IPS-NIHi7 (cell line): ENCODE results near the gene HAAO.
"Not testable (repeated sequence)": the region's sequence is repeated elsewhere in the genome, so short reads cannot be mapped to it uniquely, and the experiment has no call there.

ENCODE experiments used
- DNase-seq: peaks from one replicate; pipeline ENCODE4 v3.0.0; 2012; ENCODE audit warnings: mixed read lengths; ENCODE audit errors: extremely low spot score

Gene HAAO

DNA sequence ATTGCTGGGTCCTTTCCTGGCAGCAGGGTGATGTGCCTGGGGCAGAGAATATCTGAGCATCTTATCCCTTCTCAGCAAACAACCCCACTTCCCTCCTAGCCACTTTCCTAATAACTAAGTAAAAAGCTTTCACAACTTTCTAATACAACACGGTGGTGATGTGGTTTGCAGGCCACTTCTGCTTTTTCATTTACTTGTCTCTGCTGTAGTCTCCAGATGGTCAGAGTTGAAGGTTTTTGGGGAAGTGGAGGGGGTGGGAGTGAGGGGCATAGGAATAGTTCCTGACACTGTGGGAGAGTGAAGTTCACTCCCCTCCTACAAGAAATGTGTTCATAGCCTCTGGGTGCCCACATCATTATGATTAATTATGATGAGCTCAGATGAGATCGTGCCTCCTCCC lies 40.1 kb downstream of the HAAO start:
- no peak for DNase-seq

DNA sequence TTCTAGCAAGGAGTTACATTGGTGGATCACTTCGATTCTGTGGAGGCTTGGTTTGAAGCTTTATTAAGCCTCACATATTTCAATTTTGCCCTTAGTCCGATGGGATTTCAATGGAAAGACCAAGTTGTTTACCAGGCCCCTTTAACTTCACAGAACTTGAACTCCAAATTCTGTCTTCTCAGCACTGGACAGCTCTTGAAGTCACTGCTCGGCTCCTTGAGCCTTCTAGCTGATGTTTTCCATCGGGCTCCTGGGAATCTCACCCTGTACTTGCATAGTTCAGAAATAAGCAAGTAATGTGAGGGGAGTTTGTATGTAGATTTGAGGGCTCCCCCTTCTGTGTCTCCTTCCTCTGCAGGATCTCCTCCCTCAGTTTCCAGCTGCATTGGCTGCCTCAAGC lies 43.5 kb downstream of the HAAO start:
- no peak for DNase-seq

DNA sequence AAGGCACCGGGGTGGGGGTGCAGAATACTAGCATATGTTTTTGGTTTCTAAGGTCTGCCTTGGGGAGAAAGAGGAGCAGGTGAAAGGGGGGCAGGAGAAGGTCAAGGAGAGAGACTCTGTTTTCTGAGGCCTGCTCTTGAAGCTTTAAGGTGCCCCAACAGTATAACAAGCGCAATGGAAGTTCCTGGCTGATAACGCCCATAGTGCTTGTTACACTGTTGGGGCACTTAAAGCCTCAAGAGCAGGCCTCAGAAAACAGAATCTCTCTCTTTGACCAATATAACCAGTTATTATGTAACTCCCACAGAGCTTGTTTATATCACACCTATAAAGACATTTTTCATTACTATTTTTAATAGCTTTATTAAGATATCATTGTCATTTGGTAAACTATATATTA lies 45.0 kb downstream of the HAAO start:
- DNase-seq: no peak

DNA sequence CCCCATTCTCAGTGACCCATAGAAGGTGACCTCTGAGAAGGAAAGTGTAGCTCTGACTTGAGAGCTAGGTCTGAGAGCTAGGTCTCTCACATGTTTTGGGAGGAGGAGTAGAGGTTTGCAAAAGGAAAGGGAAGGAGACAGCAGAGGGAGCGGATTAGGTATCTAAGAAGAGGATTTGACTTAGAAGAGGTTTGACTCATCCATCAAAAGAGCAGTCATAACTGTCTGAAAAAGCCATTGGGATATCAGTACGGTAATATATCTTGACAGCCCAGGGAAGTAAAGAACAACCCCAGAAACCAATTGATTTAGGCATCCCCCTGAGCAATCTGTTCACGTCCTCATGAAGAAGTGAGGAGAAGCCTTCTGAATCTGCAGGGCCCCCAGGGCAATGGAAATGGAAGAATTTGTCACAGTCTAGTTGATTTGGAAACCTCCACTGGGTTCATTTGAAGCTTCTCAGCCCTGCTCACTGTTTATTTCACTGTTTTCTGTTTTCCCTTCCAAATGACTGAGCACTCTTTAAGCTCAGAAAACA lies 47.8 kb downstream of the HAAO start:
- no peak for DNase-seq

DNA sequence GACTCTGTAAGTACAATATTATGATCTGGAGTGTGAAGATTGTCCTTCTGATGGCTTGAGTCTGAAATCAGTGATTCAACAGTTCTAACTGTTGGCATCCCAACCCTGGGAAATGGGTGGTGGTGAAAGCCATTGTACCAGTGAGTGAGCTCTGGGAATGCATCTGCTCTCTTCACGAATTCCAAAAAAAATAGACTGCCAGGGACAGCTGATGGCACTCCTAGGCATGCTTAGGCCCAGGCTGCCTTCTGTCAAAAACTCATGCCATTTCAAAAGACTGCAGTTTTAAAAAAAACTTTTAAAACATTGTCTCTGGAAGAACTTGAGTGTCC lies 48.8 kb downstream of the HAAO start:
- no peak for DNase-seq

DNA sequence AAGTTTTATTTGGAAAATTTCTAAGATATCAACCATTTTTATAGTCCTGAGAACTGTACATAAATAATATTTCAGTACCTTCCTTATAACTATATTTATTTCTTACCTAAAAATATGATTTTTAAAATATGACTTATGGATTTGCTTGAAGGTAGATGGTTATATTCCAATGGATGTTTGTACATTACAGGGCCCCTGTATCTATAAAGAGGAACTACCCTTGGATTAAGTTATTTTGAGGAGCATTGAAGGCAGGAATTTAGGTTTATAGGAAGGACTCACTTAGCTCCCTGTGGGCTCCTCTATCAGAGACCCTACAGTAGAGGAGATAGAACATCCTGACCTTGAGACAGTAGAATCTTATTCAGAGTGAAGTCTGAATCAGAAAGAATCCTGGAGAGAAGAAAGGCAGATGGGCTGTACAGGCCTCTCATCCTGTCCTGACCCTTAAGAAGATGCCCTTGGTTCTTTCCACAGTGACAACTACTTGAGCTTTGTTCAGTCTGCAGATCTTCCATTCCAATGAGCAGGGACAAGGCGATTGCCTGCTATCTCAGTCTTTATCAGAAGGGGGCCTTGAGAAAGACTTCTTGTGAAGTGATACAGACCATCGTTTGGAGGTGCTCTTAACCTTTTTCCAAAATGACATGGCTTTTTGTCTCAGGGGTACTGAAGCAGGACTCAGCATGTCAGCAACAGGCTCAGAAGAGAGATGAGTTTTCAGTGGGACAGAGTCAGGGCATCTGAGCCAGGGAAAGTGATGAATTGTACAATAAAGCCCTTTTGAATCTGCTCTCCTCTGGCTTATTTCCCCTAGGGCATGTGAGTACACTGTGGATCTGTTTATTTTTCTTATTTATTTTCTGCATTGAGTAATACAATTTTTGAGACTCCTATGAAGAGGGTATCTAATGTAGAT lies 49.4 kb downstream of the HAAO start:
- no peak for DNase-seq

DNA sequence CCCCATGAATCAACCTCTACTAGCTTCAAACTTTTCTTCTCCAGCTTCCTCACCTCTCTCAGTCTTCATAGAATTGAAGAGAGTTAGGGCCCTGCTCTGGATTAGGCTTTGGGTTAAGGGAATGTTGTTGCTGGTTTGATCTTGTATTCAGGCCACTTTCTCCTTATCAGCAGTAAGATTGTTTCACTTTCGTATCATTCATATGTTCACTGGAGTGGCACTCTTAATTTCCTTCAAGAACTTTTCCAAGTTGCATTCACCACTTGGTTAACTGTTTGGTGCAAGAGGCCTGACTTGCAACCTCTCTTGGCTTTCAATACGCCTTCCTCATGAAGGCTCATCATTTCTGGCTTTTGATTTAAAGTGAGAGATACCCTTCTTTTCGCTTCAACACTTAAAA lies 51.2 kb downstream of the HAAO start:
- no peak for DNase-seq

DNA sequence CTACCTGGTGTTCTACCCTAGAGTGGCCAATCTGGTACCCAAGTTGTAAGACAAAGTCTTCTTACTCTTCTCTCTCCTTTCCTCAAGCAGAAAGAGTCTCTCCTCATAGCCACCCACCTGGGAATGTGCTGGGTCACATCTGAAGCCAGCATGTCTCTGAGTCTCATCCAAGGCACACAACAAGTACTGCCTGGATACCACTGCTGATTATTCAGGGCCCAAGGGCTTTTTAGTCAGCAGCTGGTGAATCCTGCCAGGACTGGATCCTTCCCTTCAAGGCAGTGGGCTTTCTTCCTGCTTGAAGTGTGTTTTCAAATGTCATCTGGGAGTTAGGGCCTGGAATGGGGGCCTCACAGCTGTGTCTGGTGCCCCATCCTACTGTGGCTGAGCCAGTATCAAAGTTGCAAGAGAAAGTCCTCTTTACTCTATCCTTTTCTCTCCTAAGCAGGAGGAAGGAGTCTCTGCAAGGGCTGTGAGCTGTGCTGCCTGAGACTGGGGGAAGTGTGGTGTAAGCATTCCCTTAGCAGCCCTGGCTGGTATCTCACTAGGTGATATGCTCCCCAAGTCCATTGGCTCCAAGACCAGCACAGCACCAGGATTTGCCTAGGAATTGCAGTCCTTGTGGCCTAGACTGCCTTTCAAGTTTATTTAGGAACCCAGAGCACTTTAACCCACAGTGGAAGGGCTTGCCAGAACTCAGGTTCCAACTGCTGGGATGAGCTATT lies 55.6 kb downstream of the HAAO start:
- no peak for DNase-seq

DNA sequence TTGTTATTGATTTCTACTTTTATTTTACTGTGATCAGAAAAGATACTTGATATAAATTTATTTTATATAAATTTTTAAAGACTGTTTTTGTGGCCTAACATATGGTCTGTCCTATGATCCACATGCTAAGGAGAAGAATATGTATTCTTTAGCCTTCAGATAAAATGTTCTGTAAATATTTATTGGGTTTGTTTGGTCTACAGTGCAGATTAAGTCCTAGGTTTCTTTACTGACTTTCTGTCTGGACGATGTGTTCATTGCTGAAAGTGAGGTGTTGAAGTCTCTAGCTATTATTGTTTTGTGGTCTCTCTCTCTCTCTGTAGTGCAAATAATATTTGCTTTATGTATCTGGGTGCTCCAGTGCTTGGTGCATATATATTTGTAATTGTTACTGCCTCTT lies 58.5 kb downstream of the HAAO start:
- no peak for DNase-seq

DNA sequence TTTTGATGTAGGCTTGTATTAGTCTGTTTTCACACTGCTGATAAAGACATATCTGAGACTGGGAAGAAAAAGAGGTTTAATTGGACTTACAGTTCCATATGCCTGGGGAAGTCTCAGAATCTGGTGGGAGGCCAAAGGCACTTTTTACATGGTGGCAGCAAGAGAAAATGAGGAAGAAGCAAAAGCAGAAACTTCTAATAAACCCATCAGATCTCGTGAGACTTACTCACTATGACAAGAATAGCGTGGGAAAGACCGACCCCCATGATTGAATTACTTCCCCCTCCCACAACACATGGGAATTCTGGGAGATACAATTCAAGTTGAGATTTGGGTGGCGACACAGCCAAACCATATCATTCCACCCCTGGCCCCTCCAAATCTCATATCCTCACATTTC lies 61.1 kb downstream of the HAAO start:
- DNase-seq: not testable (repeated sequence)

DNA sequence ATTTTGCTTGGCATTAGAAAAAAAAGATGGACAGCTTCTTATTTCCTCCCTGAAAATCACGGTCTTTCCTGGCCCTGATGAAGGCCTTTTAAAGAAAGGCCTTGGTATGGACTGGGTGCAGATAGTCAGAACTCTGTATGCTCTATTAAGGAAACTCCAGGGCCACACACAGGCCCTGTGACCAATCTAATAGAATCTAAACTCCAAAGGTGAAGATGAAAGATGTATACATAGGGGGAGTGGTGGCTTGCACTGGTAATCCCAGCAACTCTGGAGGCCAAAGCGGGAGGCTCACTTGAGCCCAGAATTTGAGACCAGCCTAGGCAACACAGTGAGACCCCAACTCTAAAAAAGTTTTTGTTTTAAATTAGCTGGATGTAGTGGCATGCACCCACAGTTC lies 65.7 kb downstream of the HAAO start:
- no peak for DNase-seq

DNA sequence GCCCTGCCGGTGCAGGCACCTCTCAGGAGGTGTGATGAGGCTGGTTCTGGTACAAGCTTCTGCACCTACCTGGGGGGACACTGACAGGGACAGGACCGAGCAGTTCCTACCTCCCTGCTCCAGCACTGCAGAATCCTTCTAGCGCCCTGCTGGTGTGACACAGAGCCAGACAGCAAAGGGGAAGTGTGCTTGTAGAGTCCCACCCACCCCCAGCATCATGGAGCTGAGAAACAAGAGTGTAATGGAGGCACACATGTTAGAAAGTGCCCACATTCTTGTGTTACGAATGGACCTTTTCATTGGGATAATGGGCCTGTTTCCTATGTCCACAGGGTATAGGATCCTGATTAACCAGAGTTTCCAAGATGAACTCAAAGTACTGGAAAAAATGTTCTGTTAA lies 66.7 kb downstream of the HAAO start:
- no peak for DNase-seq

DNA sequence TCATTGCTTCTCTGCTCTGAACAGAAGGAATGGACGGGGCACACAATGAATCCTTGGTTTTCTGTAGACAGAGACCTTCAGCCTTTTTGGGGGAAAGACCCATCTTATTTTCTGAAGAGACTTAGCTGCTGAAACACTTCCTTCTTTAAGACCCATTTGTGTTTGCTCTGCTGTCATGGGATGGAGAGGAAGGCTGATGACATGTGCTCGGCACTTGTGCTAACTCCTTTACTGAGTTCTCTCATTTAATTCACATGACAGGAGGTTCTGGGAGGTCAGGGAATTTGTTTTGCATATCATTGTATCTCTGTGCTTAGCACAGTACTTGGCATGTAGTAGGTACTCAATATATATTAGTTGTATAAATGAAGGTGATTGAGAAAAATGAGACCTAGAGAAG lies 67.5 kb downstream of the HAAO start:
- no peak for DNase-seq

DNA sequence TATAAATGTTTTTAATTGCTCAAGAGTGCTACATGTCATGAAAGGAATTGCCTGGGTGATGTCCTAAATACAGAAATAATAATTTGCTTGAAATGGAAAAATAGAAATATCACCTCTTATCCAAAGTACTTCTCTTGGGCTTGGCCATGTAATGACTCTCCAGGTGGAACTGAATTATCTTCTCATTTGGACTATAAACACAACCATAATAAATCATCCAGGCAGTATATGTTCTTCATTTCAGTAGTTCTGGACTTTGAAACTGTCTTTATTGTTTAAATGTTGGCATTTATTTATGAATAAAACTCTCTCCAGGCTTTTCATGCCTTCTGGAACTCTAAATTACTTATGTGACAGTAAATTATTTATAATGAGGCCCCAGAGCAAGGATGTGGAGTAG lies 68.9 kb downstream of the HAAO start:
- DNase-seq: no peak

DNA sequence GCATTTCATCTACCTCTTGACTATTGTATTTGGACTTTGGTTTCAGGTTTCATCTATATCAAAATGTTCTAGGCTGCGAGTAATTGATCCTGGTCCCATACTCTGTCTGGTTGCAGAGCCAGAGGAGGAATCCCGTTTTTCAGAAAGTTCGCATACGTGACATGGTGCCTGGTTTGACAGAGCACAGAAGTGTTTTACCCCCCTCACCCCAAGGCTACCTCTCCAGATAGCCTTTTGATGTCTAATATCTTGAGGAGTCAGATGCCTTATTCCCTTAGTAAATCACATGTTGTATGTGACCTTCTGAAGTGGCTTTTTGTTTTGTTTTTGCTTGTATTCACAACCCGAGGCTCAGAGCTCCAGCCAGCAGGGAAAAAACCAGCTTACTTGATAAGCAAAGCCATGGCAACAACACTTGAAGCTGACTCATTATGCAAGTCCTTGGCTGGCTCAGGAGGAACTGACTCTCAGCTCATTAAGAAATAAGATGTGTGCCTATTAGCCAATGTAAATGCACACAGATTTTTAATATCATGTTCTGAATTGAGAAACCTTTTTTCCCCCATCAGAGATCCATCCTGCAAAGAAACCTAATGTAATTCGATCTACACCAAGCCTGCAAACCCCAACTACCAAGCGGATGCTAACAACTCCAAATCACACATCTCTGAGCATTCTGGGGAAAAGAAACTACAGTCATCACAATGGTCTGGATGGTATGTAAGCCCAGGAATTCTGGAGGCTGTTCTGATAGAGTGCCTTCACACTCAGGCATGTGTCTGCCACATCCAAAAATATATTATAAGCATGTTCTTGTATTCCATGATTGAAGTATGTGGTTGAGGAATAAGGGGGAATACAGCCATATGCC lies 69.8 kb downstream of the HAAO start:
- DNase-seq: peak; percentile 44

DNA sequence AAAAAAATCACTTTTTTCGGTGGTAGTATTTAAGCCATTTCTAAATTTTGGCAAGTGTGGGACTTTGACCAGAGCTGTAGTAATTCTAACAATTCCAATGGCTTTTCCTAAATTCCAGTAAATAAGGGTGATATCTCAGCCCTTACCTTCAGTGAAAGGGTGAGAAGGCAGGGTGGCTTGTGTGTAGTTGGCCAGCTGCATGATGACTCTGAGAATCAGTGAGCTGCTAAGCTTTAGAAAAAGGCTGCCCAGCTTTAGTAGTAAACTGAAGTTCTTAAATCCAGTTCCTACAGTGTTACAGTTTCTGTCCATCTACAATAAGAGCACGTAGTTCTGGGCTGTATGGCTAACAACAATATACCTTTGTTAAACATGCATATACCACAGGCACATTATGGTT lies 70.5 kb downstream of the HAAO start:
- no peak for DNase-seq
